ENCODE results near the gene AZI2.

Gene AZI2

DNA sequence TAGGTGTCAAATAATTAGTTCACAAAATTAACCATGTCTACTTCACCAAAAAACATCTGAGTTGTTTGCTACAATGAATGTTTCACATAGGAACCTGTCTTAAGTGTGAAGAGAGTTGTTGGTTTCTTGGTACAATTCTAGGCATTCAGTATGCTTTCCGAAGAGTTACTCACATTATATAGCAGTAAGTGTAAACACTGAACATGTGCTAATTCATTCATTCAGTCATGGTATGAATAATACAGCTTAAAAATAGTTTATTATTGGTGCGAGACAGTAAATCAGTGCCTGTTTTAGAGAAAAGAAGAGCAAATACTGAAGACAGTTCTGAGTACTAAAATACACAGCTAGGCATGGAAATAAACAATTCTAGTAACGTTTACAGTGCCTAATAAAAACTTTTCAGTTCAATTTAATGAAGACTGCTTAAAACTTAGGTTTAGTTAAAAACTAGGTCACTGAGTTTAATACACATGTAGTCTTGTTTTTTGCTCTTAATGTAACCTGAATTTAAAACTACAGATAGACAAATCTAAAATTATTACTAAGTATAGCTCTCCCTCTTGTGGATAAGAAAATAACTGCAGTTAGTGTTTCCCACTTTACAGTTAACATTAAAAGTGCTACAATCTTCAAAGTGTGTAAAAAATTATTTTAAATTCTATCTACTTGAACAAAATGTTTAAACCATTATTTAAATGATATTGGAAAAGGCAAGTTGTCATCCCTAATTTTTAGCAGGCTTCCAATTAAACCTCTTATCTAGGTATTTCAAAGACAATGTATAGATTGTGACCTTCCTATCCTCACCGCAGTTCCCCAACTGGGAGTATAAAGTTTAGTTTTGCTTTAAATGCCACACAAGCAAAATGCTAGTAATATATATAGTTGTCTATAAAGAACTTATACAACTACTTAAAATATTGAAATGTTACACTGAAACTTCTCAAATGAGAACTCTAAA lies 20.2 kb downstream of the AZI2 start:
- no peak for TF ChIP-seq PPARA (CRISPR knock-in tag; IDR thresholded peaks at IDR 0.05; ENCODE audit: borderline replicate concordance)
- TF ChIP-seq TCF4 (CRISPR knock-in tag; IDR thresholded peaks at IDR 0.05; ENCODE audit: borderline replicate concordance) = no peak
- TF ChIP-seq ESRRG (CRISPR knock-in tag; IDR thresholded peaks at IDR 0.05) = no peak
- no peak for TF ChIP-seq RARB (CRISPR knock-in tag; IDR thresholded peaks at IDR 0.05)
- TF ChIP-seq ZNF70 (CRISPR knock-in tag; IDR thresholded peaks at IDR 0.05) = no peak
- TF ChIP-seq, protein P1, sequence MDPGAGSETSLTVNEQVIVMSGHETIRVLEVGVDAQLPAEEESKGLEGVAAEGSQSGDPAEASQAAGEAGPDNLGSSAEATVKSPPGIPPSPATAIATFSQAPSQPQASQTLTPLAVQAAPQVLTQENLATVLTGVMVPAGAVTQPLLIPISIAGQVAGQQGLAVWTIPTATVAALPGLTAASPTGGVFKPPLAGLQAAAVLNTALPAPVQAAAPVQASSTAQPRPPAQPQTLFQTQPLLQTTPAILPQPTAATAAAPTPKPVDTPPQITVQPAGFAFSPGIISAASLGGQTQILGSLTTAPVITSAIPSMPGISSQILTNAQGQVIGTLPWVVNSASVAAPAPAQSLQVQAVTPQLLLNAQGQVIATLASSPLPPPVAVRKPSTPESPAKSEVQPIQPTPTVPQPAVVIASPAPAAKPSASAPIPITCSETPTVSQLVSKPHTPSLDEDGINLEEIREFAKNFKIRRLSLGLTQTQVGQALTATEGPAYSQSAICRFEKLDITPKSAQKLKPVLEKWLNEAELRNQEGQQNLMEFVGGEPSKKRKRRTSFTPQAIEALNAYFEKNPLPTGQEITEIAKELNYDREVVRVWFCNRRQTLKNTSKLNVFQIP (CRISPR knock-in tag; IDR thresholded peaks at IDR 0.05; ENCODE audit: borderline replicate concordance, low read depth) = no peak
- TF ChIP-seq ARNTL (CRISPR knock-in tag; IDR thresholded peaks at IDR 0.05; ENCODE audit: borderline replicate concordance, low read depth) = no peak
- no peak for TF ChIP-seq PATZ1 (CRISPR knock-in tag; IDR thresholded peaks at IDR 0.05; ENCODE audit: borderline replicate concordance)
- TF ChIP-seq ZNF565 (CRISPR knock-in tag; conservative IDR thresholded peaks at IDR 0.05; ENCODE audit: low read depth) = no peak
- no peak for TF ChIP-seq ZFP30 (CRISPR knock-in tag; IDR thresholded peaks at IDR 0.05)
- no peak for TF ChIP-seq OSR1 (CRISPR knock-in tag; IDR thresholded peaks at IDR 0.05)
- no peak for TF ChIP-seq ZFP3 (CRISPR knock-in tag; IDR thresholded peaks at IDR 0.05)
- no peak for TF ChIP-seq BACH2 (CRISPR knock-in tag; IDR thresholded peaks at IDR 0.05; ENCODE audit: borderline replicate concordance)
- TF ChIP-seq ZNF8 (CRISPR knock-in tag; IDR thresholded peaks at IDR 0.05) = no peak
- ATAC-seq = peak; percentile 69; the same call in 2 of the 3 replicates

DNA sequence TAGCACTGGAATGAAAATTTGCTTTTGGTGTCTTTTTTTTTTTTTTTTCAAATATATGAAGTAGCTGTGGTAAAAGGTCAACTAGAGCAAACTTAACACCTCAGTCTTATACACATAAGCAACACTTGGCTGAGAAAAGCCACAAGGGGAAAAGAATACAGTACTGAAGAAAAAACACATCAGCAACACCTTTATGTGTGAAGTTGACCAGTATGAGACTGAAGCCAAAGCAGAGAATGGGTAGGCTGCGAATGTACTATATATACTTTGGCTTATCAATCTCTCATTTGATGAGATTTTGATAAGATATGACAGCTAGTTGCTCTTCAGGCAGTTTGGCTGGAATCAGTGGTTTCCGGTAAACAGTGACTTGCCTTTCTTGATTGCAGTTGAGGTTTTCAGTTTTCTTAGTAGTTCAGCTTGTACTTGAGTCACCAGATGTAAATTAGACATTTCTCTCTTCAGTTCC lies 22.1 kb downstream of the AZI2 start:
- TF ChIP-seq ISL1 (CRISPR knock-in tag; IDR thresholded peaks at IDR 0.05) = no peak
- TF ChIP-seq OSR1 (CRISPR knock-in tag; IDR thresholded peaks at IDR 0.05) = no peak
- TF ChIP-seq ZNF70 (CRISPR knock-in tag; IDR thresholded peaks at IDR 0.05) = no peak
- TF ChIP-seq, protein P2, sequence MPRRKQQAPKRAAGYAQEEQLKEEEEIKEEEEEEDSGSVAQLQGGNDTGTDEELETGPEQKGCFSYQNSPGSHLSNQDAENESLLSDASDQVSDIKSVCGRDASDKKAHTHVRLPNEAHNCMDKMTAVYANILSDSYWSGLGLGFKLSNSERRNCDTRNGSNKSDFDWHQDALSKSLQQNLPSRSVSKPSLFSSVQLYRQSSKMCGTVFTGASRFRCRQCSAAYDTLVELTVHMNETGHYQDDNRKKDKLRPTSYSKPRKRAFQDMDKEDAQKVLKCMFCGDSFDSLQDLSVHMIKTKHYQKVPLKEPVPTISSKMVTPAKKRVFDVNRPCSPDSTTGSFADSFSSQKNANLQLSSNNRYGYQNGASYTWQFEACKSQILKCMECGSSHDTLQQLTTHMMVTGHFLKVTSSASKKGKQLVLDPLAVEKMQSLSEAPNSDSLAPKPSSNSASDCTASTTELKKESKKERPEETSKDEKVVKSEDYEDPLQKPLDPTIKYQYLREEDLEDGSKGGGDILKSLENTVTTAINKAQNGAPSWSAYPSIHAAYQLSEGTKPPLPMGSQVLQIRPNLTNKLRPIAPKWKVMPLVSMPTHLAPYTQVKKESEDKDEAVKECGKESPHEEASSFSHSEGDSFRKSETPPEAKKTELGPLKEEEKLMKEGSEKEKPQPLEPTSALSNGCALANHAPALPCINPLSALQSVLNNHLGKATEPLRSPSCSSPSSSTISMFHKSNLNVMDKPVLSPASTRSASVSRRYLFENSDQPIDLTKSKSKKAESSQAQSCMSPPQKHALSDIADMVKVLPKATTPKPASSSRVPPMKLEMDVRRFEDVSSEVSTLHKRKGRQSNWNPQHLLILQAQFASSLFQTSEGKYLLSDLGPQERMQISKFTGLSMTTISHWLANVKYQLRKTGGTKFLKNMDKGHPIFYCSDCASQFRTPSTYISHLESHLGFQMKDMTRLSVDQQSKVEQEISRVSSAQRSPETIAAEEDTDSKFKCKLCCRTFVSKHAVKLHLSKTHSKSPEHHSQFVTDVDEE (CRISPR knock-in tag; IDR thresholded peaks at IDR 0.05) = no peak
- TF ChIP-seq ZNF565 (CRISPR knock-in tag; conservative IDR thresholded peaks at IDR 0.05; ENCODE audit: low read depth) = no peak
- TF ChIP-seq TOX (CRISPR knock-in tag; IDR thresholded peaks at IDR 0.05; ENCODE audit: borderline replicate concordance) = no peak
- no peak for TF ChIP-seq ZNF8 (CRISPR knock-in tag; IDR thresholded peaks at IDR 0.05)
- TF ChIP-seq PATZ1 (CRISPR knock-in tag; IDR thresholded peaks at IDR 0.05; ENCODE audit: borderline replicate concordance) = no peak
- TF ChIP-seq SNAI2 (CRISPR knock-in tag; IDR thresholded peaks at IDR 0.05) = no peak
- TF ChIP-seq, protein P3, sequence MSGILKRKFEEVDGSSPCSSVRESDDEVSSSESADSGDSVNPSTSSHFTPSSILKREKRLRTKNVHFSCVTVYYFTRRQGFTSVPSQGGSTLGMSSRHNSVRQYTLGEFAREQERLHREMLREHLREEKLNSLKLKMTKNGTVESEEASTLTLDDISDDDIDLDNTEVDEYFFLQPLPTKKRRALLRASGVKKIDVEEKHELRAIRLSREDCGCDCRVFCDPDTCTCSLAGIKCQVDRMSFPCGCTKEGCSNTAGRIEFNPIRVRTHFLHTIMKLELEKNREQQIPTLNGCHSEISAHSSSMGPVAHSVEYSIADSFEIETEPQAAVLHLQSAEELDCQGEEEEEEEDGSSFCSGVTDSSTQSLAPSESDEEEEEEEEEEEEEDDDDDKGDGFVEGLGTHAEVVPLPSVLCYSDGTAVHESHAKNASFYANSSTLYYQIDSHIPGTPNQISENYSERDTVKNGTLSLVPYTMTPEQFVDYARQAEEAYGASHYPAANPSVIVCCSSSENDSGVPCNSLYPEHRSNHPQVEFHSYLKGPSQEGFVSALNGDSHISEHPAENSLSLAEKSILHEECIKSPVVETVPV (CRISPR knock-in tag; IDR thresholded peaks at IDR 0.05) = no peak
- no peak for TF ChIP-seq ESRRG (CRISPR knock-in tag; IDR thresholded peaks at IDR 0.05)
- TF ChIP-seq ARNTL (CRISPR knock-in tag; IDR thresholded peaks at IDR 0.05; ENCODE audit: borderline replicate concordance, low read depth) = no peak
- TF ChIP-seq GLIS3 (CRISPR knock-in tag; IDR thresholded peaks at IDR 0.05) = no peak
- no peak for TF ChIP-seq ZFP30 (CRISPR knock-in tag; IDR thresholded peaks at IDR 0.05)
- TF ChIP-seq, protein P1 (CRISPR knock-in tag; IDR thresholded peaks at IDR 0.05; ENCODE audit: borderline replicate concordance, low read depth) = no peak
- no peak for TF ChIP-seq ZFP3 (CRISPR knock-in tag; IDR thresholded peaks at IDR 0.05)
- TF ChIP-seq RARB (CRISPR knock-in tag; IDR thresholded peaks at IDR 0.05) = no peak
- peak; percentile 56 for ATAC-seq

Data from SK-N-SH treated with all-trans-retinoic acid at 6 μM for 48 hours (cell line).